Stimulated activated CD8-positive, alpha-beta memory T cell treated with anti-CD3 and anti-CD28 coated beads, Interleukin-4, amount 100 ng/mL, for 1 hour (primary cell): ENCODE results near the gene RBX1.
A peak's percentile ranks its signal among the peaks of the same experiment; 100 is the strongest.

Source experiments
- DNase-seq, 2 donors: peaks; one replicate each; pipeline ENCODE4 v3.0.0-alpha.2; 2020; ENCODE audit warnings: low read depth in 2 of 2, low spot score in 1 of 2

Gene RBX1

GRCh38 chr22:41021613-41022454 lies 70.7 kb downstream of the RBX1 start:
- peak in 1 of 2 donors; percentile 1 for DNase-seq

GRCh38 chr22:41022470-41023298 lies 71.5 kb downstream of the RBX1 start:
- DNase-seq, result peak; percentile 52 to 62
